Activated CD4-positive, alpha-beta T cell treated with anti-CD3 and anti-CD28 coated beads, Interleukin-2, amount 10 ng/mL, durations not matched to agents 7 days and 5 days (primary cell): ENCODE measurements around the gene CYP4F2. TPM values are rescaled to one million over a fixed set of nuclear protein-coding genes. Genes with fewer than 3 reads are reported as not detected.
"Not testable (repeated sequence)": the region's sequence is repeated elsewhere in the genome, so short reads cannot be mapped to it uniquely, and the experiment has no call there.

Experiments
- CTCF ChIA-PET: fragments of 350-600 bp; sonication (Branson Sonifier 250); formaldehyde crosslinking; loops from one replicate; lab custom pipeline; 2021; ENCODE audit warnings: antibody characterized with exemption; lab: Charles Lee
- POLR2A ChIA-PET: fragments of 350-600 bp; sonication (Branson Sonifier 250); formaldehyde crosslinking; loops from one replicate; lab custom pipeline; 2021; ENCODE audit warnings: antibody characterized with exemption; lab: Charles Lee
- DNase-seq: peaks from one replicate; pipeline ENCODE4 v3.0.0-alpha.2; 2020
- H3K27ac Mint-ChIP-seq: one replicate; pipeline ENCODE4 v1.8.0; 2021; ENCODE audit warnings: mild to moderate bottlenecking, moderate library complexity, mixed read lengths
- H3K27me3 Mint-ChIP-seq: one replicate; pipeline ENCODE4 v1.8.0; 2021; ENCODE audit warnings: mixed read lengths
- H3K36me3 Mint-ChIP-seq: one replicate; pipeline ENCODE4 v1.8.0; 2021; ENCODE audit warnings: low read depth, mixed read lengths
- H3K4me1 Mint-ChIP-seq: one replicate; pipeline ENCODE4 v1.8.0; 2021; ENCODE audit warnings: mixed read lengths
- H3K4me3 Mint-ChIP-seq: one replicate; pipeline ENCODE4 v1.8.0; 2021; ENCODE audit warnings: mild to moderate bottlenecking, moderate library complexity, mixed read lengths
- H3K9me3 Mint-ChIP-seq: one replicate; pipeline ENCODE4 v1.8.0; 2021; ENCODE audit warnings: mixed read lengths
- total RNA-seq, 2 experiments: library from RNA; stranded (reverse); gene quantifications; one replicate each; pipeline ENCODE4 v1.2.3, GENCODE V29; 2021

The CYP4F2 gene
- total RNA-seq, 2 experiments from 2014 or later = not detected

DNA sequence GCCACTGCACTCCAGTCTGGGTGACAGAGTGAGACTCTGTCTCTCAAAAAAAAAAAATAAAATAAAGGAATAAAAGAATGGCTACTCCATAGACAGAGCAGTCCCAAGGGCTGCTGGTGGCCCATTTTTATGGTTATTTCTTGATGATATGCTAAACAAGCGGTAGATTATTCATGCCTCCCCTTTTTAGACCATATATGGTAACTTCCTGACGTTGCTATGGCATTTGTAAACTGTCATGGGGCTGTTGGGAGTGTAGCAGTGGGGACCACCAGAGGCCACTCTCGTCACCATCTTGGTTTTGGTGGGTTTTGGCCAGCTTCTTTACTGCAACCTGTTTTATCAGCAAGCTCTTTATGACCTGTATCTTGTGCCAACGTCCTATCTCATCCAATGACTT is 58.0 kb downstream of the CYP4F2 start:
- POLR2A ChIA-PET, H3K36me3 Mint-ChIP-seq, H3K4me3 Mint-ChIP-seq, CTCF ChIA-PET, H3K27ac Mint-ChIP-seq, DNase-seq, H3K27me3 Mint-ChIP-seq, H3K9me3 Mint-ChIP-seq: not testable (repeated sequence)
- peaks cover 55% of the 10 kb centered on the region for H3K4me1 Mint-ChIP-seq

DNA sequence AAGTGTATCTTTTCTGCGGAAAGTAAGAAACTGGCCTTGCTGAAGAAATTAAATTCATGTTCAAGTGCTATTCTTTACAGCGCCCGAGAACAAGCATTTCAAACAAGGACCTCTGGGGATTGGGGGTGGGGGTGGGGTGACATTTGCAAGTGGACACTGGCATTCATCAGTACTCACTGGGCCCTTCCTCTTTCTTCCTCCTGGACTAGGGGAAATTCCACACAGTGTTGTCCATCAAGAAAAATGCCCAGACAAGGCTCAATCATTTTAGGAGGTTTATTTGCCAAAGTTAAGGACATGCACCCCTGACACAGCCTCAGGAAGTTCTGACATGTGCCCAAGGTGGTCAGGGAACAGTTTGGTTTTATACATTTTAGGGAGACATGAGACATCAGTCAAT is 59.5 kb downstream of the CYP4F2 start:
- POLR2A ChIA-PET = no interaction called here
- H3K9me3 Mint-ChIP-seq = no peaks in the 10 kb centered on the region
- no peak overlapping the region for H3K27ac Mint-ChIP-seq
- peaks cover 1% of the 10 kb centered on the region for H3K36me3 Mint-ChIP-seq
- DNase-seq = no peak
- CTCF ChIA-PET = no interaction called here
- peaks cover 46% of the 10 kb centered on the region for H3K4me1 Mint-ChIP-seq
- H3K27me3 Mint-ChIP-seq = no peaks in the 10 kb centered on the region
- H3K4me3 Mint-ChIP-seq = no peak overlapping the region

DNA sequence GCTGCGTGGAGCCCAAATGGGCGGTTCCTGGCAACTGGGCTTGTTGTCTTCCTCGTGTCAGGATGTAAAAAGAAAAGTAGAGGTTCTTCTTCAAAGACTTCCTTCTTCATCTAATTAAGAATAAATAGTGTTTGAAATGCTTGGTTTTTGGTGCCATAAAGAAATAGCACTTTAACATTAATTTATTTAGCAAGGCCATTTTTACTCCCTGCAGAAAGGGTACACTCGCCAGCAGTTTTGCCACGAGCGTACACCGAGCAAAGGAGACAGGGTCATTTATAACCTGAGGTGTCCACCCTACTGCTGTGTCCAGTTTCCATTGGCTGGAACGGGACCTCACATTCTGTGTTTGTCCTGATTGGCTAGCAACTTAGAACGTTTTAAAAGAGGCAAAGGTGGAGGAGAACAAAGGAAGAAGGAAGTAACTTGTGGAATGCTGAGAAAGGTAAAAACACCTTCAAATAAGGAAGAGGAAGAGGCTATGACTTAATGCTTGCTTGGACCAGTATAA is 60.6 kb downstream of the CYP4F2 start:
- CTCF ChIA-PET = no interaction called here
- Mint-ChIP-seq H3K36me3 (peaks cover 1% of the 10 kb centered on the region), H3K4me1 (peaks cover 38% of the 10 kb centered on the region), H3K27ac (peak overlapping the region; percentile 99), H3K27me3 (no peaks in the 10 kb centered on the region), H3K4me3 (peak overlapping the region; percentile 86), H3K9me3 (no peaks in the 10 kb centered on the region)
- peak; percentile 13 for DNase-seq
- POLR2A ChIA-PET = no interaction called here

DNA sequence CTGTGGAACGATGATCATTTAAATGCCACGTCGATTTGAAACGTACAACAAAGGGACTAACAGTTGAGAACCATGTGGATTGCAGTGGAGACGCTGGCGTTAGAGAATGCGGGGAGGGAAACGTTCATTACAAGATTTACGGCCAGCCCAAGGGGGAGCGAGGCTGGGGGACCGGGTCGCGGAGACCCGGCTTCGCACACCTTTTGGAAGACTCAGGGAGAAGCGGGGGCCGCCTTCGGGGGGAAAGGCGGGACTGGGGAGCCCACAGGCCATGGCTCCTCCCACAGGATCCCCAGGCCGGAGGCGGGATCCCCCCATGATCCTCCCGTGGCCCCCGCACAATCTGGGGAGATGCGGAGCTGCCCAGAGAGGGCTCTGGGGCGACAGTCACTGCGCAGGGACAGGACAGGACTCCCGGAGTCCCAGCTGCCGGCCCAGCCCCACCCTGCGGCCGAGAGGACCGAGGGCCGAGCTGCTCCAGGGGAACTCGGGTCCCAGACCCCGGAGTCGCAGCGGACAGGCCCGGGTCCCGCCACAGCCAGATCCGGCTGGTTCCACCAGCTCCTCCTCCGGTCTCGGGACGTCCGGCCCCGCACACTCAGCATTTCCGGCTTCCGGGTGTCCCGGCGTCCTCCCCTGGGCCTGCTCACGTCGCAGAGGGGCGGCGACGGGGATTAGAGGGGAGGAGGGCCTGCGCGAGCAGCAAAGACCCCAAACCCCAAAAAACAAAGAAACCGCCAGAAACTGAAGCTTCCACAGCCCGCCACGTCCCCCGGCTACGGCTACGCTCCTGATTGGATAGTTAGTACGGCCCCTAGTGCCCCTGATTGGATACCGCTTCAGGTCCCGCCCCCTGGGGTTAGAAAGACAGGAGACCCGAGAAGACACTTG is 61.3 kb downstream of the CYP4F2 start:
- peak; percentile 99 for DNase-seq
- no peaks in the 10 kb centered on the region for H3K27me3 Mint-ChIP-seq
- peak overlapping the region; percentile 86 for H3K4me3 Mint-ChIP-seq
- POLR2A ChIA-PET = interaction anchor here (0.6 kb wide), 2 partner anchors 10 to 164 kb away, joined by 3 read pairs; no protein-coding TSS in a partner anchor
- H3K4me1 Mint-ChIP-seq = peaks cover 32% of the 10 kb centered on the region
- H3K9me3 Mint-ChIP-seq = no peaks in the 10 kb centered on the region
- peak overlapping the region; percentile 99 for H3K27ac Mint-ChIP-seq
- CTCF ChIA-PET = no interaction called here
- peaks cover 1% of the 10 kb centered on the region for H3K36me3 Mint-ChIP-seq

DNA sequence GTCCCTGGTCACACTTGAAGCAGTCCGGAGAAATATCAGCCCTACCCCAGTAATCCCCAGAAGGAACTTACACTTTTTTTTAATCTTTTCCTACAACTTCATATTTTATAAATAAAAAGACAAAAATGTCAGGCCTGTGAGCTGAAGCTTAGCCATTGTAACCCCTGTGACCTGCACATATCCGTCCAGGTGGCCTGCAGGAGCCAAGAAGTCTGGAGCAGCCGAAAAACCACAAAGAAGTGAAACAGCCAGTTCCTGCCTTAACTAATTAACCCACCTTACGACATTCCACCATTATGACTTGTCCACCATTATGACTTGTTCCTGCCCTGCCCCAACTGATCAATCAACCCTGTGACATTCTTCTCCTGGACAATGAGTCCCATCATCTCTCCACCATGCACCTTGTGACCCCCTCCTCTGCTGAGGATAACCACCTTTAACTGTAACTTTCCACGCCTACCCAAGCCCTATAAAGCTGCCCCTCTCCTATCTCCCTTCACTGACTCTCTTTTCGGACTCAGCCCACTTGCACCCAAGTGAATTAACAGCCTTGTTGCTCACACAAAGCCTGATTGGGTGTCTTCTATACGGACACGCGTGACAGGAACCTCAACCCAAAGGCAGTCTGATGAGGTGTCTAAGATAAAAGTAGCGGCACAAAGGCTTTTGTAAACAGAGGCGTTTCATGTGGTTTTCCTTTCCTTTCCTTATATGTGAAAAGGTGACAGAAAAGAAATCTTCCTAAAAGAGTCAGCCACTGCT is 62.1 kb downstream of the CYP4F2 start:
- peak overlapping the region; percentile 99 for H3K27ac Mint-ChIP-seq
- CTCF ChIA-PET = interaction anchor here (1.6 kb wide), 1 partner anchor 8 kb away, joined by 4 read pairs; no protein-coding TSS in a partner anchor
- POLR2A ChIA-PET = not testable (repeated sequence)

DNA sequence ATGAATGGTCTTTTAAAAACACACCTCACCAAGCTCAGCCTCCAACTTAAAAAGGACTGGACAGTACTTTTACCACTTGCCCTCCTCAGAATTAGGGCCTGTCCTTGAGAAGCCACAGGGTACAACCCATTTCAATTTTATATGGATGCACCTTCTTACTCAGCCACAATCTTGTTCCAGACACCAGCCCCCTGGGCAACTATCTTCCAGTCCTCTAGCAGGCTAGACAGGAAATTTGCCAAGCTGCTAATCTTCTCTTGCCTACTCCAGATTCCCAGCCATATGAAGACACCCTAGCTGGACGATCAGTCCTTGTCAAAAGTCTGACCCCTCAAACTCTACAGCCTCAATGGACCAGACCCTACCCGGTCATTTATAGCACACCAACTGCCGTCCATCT is 63.6 kb downstream of the CYP4F2 start:
- H3K27ac Mint-ChIP-seq, DNase-seq, POLR2A ChIA-PET, H3K9me3 Mint-ChIP-seq, H3K36me3 Mint-ChIP-seq, H3K4me3 Mint-ChIP-seq, H3K27me3 Mint-ChIP-seq: not testable (repeated sequence)
- CTCF ChIA-PET = interaction anchor here (1.6 kb wide), 1 partner anchor 10 kb away, joined by 4 read pairs; no protein-coding TSS in a partner anchor
- H3K4me1 Mint-ChIP-seq = peaks cover 29% of the 10 kb centered on the region

More for the DNA sequence above, 62.1 kb downstream of the CYP4F2 start:
- H3K9me3 Mint-ChIP-seq, H3K27me3 Mint-ChIP-seq, H3K36me3 Mint-ChIP-seq: not testable (repeated sequence)
- peak; percentile 82 for DNase-seq
- H3K4me1 Mint-ChIP-seq = peaks cover 32% of the 10 kb centered on the region
- H3K4me3 Mint-ChIP-seq = peak overlapping the region; percentile 86

DNA sequence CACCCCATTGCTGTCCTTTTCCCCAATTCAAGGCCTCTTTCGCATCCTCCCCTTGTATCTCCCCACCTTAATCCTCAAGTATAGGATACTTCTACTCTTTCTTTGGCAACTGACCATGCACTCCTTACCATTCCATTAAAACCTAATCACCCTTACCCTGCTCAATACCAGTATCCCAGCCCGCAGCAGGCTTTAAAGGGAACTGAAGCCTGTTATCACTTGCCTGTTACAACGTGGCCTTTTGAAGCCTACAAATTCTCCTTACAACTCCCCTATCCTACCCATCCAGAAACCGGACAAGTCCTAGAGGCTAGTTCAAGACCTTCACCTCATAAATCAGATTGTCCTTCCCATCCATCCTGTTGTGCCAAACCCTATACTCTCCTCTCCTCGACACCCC is 66.2 kb downstream of the CYP4F2 start:
- POLR2A ChIA-PET = no interaction called here
- H3K27ac Mint-ChIP-seq = no peak overlapping the region
- no peak overlapping the region for H3K4me3 Mint-ChIP-seq
- peaks cover 4% of the 10 kb centered on the region for H3K27me3 Mint-ChIP-seq
- peaks cover 11% of the 10 kb centered on the region for H3K4me1 Mint-ChIP-seq
- H3K36me3 Mint-ChIP-seq = peaks cover 1% of the 10 kb centered on the region
- no peak for DNase-seq
- no peaks in the 10 kb centered on the region for H3K9me3 Mint-ChIP-seq
- CTCF ChIA-PET = interaction anchor here (1.6 kb wide), 1 partner anchor 14 kb away, joined by 3 read pairs; no protein-coding TSS in a partner anchor

DNA sequence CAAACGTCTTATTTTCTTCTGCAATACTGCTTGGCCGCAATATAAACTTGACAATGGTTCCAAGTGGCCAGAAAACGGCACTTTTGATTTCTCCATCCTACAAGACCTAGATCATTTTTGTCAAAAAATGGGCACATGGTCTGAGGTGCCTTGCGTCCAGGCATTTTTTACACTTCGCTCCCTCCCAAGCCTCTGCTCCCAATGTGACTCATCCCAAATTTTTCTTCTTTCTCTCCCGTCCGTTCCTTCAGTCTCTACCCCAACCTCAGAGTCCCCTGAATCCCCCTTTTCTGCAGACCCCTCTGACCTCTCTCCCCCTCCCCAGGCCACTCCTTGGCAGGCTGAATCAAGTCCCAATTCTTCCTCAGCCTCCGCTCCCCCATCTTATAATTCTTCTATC is 68.1 kb downstream of the CYP4F2 start:
- H3K9me3 Mint-ChIP-seq = no peaks in the 10 kb centered on the region
- no peak for DNase-seq
- POLR2A ChIA-PET = no interaction called here
- H3K4me3 Mint-ChIP-seq = no peak overlapping the region
- H3K36me3 Mint-ChIP-seq = no peaks in the 10 kb centered on the region
- H3K4me1 Mint-ChIP-seq = no peaks in the 10 kb centered on the region
- peaks cover 4% of the 10 kb centered on the region for H3K27me3 Mint-ChIP-seq
- H3K27ac Mint-ChIP-seq = no peak overlapping the region
- CTCF ChIA-PET = interaction anchor here (1.1 to 1.6 kb wide), 2 partner anchors 7 to 12 kb away, joined by 3 read pairs; no protein-coding TSS in a partner anchor

DNA sequence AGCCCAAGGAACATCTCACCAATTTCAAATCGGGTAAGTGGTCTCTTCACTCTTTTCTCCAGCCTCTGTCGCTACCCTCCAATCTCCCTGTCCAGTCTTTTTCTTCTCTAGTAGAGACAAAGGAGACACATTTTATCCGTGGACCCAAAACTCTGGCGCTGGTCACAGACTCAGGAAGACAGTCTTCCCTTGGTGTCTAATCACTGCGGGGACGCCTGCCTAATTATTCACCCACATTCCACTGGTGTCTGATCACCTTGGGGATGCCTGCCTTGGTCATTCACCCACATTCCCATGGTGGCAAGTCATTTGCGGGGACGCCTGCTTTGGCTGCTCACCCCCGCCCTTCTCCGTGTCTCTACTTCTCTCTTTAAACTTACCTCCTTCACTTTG is 68.6 kb downstream of the CYP4F2 start:
- Mint-ChIP-seq H3K9me3 (no peaks in the 10 kb centered on the region), H3K36me3 (no peaks in the 10 kb centered on the region), H3K27ac (no peak overlapping the region), H3K27me3 (peaks cover 4% of the 10 kb centered on the region), H3K4me3 (no peak overlapping the region), H3K4me1 (no peaks in the 10 kb centered on the region)
- no peak for DNase-seq
- ChIA-PET CTCF (no interaction called here), POLR2A (no interaction called here)

DNA sequence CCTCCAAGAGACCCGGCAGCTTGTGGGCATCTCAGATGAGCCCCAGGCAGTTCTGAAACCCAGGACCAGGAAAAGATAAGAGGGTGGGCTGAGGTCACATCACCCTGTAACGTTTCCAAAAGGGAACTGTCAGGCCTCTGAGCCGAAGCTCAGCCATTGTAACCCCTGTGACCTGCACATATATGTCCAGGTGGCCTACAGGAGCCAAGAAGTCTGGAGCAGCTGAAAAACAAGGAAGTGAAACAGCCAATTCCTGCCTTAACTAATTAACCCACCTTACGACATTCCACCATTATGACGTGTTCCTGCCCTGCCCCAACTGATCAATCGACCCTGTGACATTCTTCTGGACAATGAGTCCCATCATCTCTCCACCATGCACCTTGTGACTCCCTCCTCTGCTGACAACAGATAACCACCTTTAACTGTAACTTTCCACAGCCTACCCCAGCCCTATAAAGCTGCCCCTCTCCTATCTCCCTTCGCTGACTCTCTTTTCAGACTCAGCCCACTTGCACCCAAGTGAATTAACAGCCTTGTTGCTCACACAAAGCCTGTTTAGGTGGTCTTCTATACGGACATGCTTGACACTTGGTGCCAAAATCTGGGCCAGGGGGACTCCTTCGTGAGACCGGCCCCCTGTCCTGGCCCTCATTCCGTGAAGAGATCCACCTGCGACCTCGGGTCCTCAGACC is 69.1 kb downstream of the CYP4F2 start:
- H3K27ac Mint-ChIP-seq, H3K36me3 Mint-ChIP-seq, H3K4me3 Mint-ChIP-seq, DNase-seq, H3K27me3 Mint-ChIP-seq, H3K9me3 Mint-ChIP-seq, H3K4me1 Mint-ChIP-seq: not testable (repeated sequence)
- ChIA-PET CTCF (interaction anchor here (0.6 kb wide), 1 partner anchor 795 kb away, joined by 3 read pairs; no protein-coding TSS in a partner anchor), POLR2A (interaction anchor here (0.7 kb wide), 1 partner anchor 20 kb away, joined by 4 read pairs; no protein-coding TSS in a partner anchor)

DNA sequence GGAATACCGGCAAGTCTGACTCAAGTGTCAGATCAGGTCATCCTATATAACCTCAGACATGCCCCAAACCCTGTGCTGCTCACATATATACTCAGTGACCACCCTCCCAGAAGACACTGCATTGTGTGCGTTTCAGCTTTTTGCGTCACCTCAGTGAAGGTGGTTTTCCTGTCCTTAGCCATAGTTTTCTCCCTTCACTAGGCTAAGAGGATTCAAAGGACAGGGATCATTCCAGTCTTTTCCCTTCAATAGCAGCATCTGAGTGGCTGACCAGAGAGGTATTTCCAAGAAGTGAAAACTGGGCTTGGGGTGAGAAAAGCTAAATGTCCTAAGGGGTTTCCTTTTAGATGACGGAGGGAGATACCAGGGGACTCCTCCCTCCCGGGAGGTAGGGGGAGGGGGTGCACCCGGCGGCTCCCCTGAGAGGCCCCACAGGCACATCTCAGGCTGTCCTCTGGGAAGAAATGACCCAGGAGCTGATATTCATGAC is 69.7 kb downstream of the CYP4F2 start:
- ChIA-PET POLR2A (interaction anchor here (0.7 kb wide), 1 partner anchor 20 kb away, joined by 4 read pairs; no protein-coding TSS in a partner anchor), CTCF (no interaction called here)
- H3K36me3 Mint-ChIP-seq = no peaks in the 10 kb centered on the region
- DNase-seq = no peak
- no peaks in the 10 kb centered on the region for H3K9me3 Mint-ChIP-seq
- peaks cover 4% of the 10 kb centered on the region for H3K27me3 Mint-ChIP-seq
- H3K27ac Mint-ChIP-seq = no peak overlapping the region
- H3K4me3 Mint-ChIP-seq = no peak overlapping the region
- no peaks in the 10 kb centered on the region for H3K4me1 Mint-ChIP-seq
